ENCODE data around the gene FPR2. TPM values are rescaled to one million over a fixed set of nuclear protein-coding genes. Genes with fewer than 3 reads are reported as not detected.

Gene FPR2
- total and polyA plus RNA-seq, 2 donors (not counting 3 experiments of a cell fraction or from before 2014, with no cell fraction given), result not detected

- no peaks in the 10 kb centered on the region for H3K9me1 ChIP-seq (replicated peaks; ENCODE audit: control insufficient read depth, extremely low read depth, insufficient read depth, low read length)
- no peak overlapping the region for H3K9ac ChIP-seq (replicated peaks; ENCODE audit: extremely low read depth, insufficient read depth, low read length)
- ChIA-PET POLR2A (no interaction called here), CTCF (interaction anchor here (1.2 kb wide), 1 partner anchor 22 kb away, joined by 7 read pairs; no protein-coding TSS in a partner anchor)
- no peak overlapping the region for H2AFZ ChIP-seq (ENCODE audit: low read depth, low read length)
- no peaks in the 10 kb centered on the region for H3K36me3 ChIP-seq (ENCODE audit: control insufficient read depth in 2 of 2, extremely low read depth in 1 of 2, insufficient read depth in 2 of 2, low read length in 2 of 2)
- BruUV-seq (replicated peaks), result no TSS peak
- H3K9me3 ChIP-seq (replicated peaks; ENCODE audit: control insufficient read depth, insufficient read depth, low read length), result no peaks in the 10 kb centered on the region
- no peak overlapping the region for H3K4me3 ChIP-seq (replicated peaks in 1 of 3; ENCODE audit: insufficient read depth in 1 of 3, low read depth in 1 of 3, low read length in 3 of 3)
- DNase-seq (ENCODE audit: low read depth, low spot score), result no peak
- dilution Hi-C loops (cut with MboI; ENCODE audit: extremely low pct_ligation_motif_present, low sequenced_read_pairs) (no loop called here), intact Hi-C loops (cut with micrococcal nuclease) (no loop called here)
- no peak overlapping the region for H3K27ac ChIP-seq (ENCODE audit: insufficient read depth, low read depth, low read length)
- TF ChIP-seq, protein P1, sequence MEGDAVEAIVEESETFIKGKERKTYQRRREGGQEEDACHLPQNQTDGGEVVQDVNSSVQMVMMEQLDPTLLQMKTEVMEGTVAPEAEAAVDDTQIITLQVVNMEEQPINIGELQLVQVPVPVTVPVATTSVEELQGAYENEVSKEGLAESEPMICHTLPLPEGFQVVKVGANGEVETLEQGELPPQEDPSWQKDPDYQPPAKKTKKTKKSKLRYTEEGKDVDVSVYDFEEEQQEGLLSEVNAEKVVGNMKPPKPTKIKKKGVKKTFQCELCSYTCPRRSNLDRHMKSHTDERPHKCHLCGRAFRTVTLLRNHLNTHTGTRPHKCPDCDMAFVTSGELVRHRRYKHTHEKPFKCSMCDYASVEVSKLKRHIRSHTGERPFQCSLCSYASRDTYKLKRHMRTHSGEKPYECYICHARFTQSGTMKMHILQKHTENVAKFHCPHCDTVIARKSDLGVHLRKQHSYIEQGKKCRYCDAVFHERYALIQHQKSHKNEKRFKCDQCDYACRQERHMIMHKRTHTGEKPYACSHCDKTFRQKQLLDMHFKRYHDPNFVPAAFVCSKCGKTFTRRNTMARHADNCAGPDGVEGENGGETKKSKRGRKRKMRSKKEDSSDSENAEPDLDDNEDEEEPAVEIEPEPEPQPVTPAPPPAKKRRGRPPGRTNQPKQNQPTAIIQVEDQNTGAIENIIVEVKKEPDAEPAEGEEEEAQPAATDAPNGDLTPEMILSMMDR (IDR thresholded peaks at IDR 0.05; ENCODE audit: extremely low read depth in 1 of 2, insufficient read depth in 1 of 2, low read depth in 1 of 2, low read length in 2 of 2), result no peak
- no peak for TF ChIP-seq GATA2 (IDR thresholded peaks at IDR 0.05; ENCODE audit: insufficient read depth, insufficient read length, low read depth, low read length)
- no peak for TF ChIP-seq FOS (IDR thresholded peaks at IDR 0.05; ENCODE audit: borderline replicate concordance, insufficient read depth, low read length)
- no peak for TF ChIP-seq EZH2 (IDR thresholded peaks at IDR 0.05; ENCODE audit: borderline replicate concordance, low read depth, low read length, severe bottlenecking)
- no peak for TF ChIP-seq POLR2A (IDR thresholded peaks at IDR 0.05; ENCODE audit: low read depth, low read length)
- TF ChIP-seq, protein P2, sequence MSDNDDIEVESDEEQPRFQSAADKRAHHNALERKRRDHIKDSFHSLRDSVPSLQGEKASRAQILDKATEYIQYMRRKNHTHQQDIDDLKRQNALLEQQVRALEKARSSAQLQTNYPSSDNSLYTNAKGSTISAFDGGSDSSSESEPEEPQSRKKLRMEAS (IDR thresholded peaks at IDR 0.05; ENCODE audit: insufficient read depth, insufficient read length), result no peak
- TF ChIP-seq POLR2AphosphoS5 (IDR thresholded peaks at IDR 0.05; ENCODE audit: insufficient read depth, low read depth, low read length), result no peak
- TF ChIP-seq JUN (IDR thresholded peaks at IDR 0.05; ENCODE audit: borderline replicate concordance, insufficient read depth, insufficient read length, low read depth), result no peak
- no peak overlapping the region for H3K4me2 ChIP-seq (ENCODE audit: insufficient read depth, low read length)
- no peaks in the 10 kb centered on the region for H3K79me2 ChIP-seq (ENCODE audit: control insufficient read depth, insufficient read depth, low read length)
- FAIRE-seq, result no peak
- H4K20me1 ChIP-seq (replicated peaks; ENCODE audit: control insufficient read depth, extremely low read depth, insufficient read depth, low read length), result no peaks in the 10 kb centered on the region
- H3K4me1 ChIP-seq (ENCODE audit: control insufficient read depth, extremely low read depth, insufficient read depth, low read length), result no peaks in the 10 kb centered on the region
- H3K27me3 ChIP-seq (ENCODE audit: control insufficient read depth in 2 of 2, insufficient read depth in 2 of 2, low read length in 2 of 2), result no peaks in the 10 kb centered on the region
Measured at GRCh38 chr19:51799774-51800472, 38.9 kb downstream of the FPR2 start.

Data from endothelial cell of umbilical vein (primary cell).